DND-41 (cell line): ENCODE data around the gene WDFY3.

ENCODE experiments used
- EZH2 ChIP-seq: IDR thresholded peaks from 3 replicates; pipeline ENCODE4 v1.6.1; 2012; ENCODE audit warnings: borderline replicate concordance, low read depth, mild to moderate bottlenecking, moderate library complexity, low read length, inconsistent platforms; ENCODE audit not compliant: severe bottlenecking
- TF ChIP-seq, protein P1 (sequence below): IDR thresholded peaks from 2 replicates; pipeline ENCODE4 v1.5.1; 2012; ENCODE audit warnings: borderline replicate concordance, low read length, moderate library complexity, mild to moderate bottlenecking; ENCODE audit not compliant: poor library complexity, severe bottlenecking; ENCODE audit errors: extremely low read depth

DNA sequence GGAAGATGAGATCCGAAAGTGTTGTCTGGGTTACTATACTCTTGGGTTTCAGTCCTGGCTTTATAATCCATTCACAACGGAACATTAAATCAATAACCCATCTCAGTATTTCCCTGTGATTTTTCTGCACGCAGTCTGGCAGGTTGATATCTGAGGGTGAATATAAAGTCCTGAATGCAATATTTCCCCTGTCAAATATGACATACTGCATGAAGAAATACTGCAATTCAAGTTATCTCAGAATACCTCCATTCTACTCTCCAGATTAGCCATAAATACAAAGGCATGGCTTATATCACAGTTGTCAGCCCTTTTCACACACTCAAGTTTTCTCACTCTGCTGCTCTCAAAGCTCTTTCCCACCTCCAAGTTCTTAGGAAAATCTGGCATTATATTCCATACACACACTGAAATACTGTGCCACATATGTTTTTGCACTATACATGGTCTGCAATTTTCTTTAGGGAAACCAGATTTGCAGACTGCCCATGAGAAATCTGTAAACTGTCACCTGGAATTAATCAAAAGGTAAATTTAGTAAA lies 64.7 kb downstream of the WDFY3 start:
- TF ChIP-seq, protein P1, sequence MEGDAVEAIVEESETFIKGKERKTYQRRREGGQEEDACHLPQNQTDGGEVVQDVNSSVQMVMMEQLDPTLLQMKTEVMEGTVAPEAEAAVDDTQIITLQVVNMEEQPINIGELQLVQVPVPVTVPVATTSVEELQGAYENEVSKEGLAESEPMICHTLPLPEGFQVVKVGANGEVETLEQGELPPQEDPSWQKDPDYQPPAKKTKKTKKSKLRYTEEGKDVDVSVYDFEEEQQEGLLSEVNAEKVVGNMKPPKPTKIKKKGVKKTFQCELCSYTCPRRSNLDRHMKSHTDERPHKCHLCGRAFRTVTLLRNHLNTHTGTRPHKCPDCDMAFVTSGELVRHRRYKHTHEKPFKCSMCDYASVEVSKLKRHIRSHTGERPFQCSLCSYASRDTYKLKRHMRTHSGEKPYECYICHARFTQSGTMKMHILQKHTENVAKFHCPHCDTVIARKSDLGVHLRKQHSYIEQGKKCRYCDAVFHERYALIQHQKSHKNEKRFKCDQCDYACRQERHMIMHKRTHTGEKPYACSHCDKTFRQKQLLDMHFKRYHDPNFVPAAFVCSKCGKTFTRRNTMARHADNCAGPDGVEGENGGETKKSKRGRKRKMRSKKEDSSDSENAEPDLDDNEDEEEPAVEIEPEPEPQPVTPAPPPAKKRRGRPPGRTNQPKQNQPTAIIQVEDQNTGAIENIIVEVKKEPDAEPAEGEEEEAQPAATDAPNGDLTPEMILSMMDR, result no peak
- TF ChIP-seq EZH2, result no peak
